ENCODE measurements around the gene EEF1AKMT3.

Gene EEF1AKMT3

GRCh38 chr12:57735198-57735855 is 37.1 kb upstream of the EEF1AKMT3 start:
- DNase-seq (ENCODE audit: low read depth) = no peak

GRCh38 chr12:57735952-57736740 is 36.3 kb upstream of the EEF1AKMT3 start:
- no peak for DNase-seq (ENCODE audit: low read depth)

- DNase-seq (ENCODE audit: low read depth) = no peak
Observed at GRCh38 chr12:57736741-57737466, 35.5 kb upstream of the EEF1AKMT3 start.

- DNase-seq (ENCODE audit: low read depth) = no peak
Observed at GRCh38 chr12:57737467-57738460, 34.6 kb upstream of the EEF1AKMT3 start.

- no peak for DNase-seq (ENCODE audit: low read depth)
Observed at GRCh38 chr12:57738661-57739237, 33.7 kb upstream of the EEF1AKMT3 start, which contains the start of gene AGAP2. TSS of gene AGAP2 (minus strand) at chr12:57738742. CDS start at chr12:57738246, 496 bp downstream.

GRCh38 chr12:57739387-57739786 is 33.0 kb upstream of the EEF1AKMT3 start:
- no peak for DNase-seq (ENCODE audit: low read depth)

- no peak for DNase-seq (ENCODE audit: low read depth)
Observed at GRCh38 chr12:57739914-57740538, 32.4 kb upstream of the EEF1AKMT3 start.

- peak; percentile 76 for DNase-seq (ENCODE audit: low read depth)
Observed at GRCh38 chr12:57740656-57741412, 31.6 kb upstream of the EEF1AKMT3 start.

- DNase-seq (ENCODE audit: low read depth) = no peak
Observed at GRCh38 chr12:57741413-57741789, 31.0 kb upstream of the EEF1AKMT3 start.

- DNase-seq (ENCODE audit: low read depth) = peak; percentile 71
Observed at GRCh38 chr12:57741844-57742738, 30.3 kb upstream of the EEF1AKMT3 start.

GRCh38 chr12:57743769-57744168 is 28.6 kb upstream of the EEF1AKMT3 start:
- DNase-seq (ENCODE audit: low read depth) = no peak

- DNase-seq (ENCODE audit: low read depth) = peak; percentile 68
Observed at GRCh38 chr12:57744194-57744776, 28.1 kb upstream of the EEF1AKMT3 start.

- DNase-seq (ENCODE audit: low read depth) = peak; percentile 92
Observed at GRCh38 chr12:57744777-57745484, 27.5 kb upstream of the EEF1AKMT3 start, which contains the start of gene TSPAN31. TSS of gene TSPAN31 (plus strand) at chr12:57745039. CDS start at chr12:57745155, 116 bp downstream.

GRCh38 chr12:57745485-57745881 is 26.9 kb upstream of the EEF1AKMT3 start:
- no peak for DNase-seq (ENCODE audit: low read depth)

GRCh38 chr12:57746025-57746424 is 26.4 kb upstream of the EEF1AKMT3 start:
- no peak for DNase-seq (ENCODE audit: low read depth)

- no peak for DNase-seq (ENCODE audit: low read depth)
Observed at GRCh38 chr12:57749061-57749460, 23.4 kb upstream of the EEF1AKMT3 start.
